Activated effector memory CD4-positive, alpha-beta T cell treated with anti-CD3 and anti-CD28 coated beads, Interleukin-2, amount 50 U/mL, for 16 hours (primary cell): ENCODE data around the gene BABAM2.

Experiments used
- DNase-seq: peaks from one replicate; pipeline ENCODE4 v3.0.0-alpha.2; 2020

Gene BABAM2

GRCh38 chr2:28292491-28292890, 402.0 kb downstream of the BABAM2 start:
- no peak for DNase-seq

- DNase-seq, result no peak
Measured at GRCh38 chr2:28293416-28293815, 402.9 kb downstream of the BABAM2 start.

DNA sequence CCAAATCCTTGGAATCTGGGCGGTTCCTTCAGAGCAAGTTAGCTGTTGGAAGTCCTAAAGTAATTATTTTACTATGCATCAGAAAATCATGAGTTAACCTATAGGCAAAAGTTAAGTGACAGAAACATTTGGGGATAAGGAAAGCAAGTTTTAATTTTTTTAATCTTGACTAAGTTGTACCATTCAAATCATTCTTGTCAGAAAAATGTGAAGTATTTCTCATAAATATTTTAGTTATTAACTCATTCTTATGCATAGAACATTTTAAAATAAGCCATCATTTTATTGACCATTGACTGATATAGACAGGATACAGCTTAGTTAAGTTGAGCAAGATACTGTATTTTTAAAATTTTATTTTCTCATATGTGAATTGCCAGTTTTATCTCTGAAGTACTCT, 403.9 kb downstream of the BABAM2 start:
- no peak for DNase-seq

DNA sequence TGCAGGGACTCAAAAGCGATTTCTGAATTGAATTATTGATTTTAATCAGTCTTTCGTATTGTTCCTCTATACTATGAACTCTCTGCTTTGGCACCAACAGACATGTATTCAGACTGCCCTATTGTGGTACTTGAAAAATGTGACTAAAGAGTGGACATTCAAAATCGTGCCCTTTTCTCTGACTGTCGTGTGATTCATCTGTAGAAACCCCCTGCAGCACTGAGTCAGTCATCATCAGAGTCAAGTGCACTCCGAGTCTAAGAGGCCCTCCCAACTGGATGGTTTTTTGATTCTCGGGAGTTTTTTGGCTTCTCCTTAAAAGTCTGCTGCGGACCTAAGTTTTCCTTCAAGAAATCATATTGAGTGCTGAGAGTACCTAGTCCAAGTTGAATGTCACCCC, 405.7 kb downstream of the BABAM2 start:
- DNase-seq, result no peak

GRCh38 chr2:28296904-28297303, 406.4 kb downstream of the BABAM2 start:
- DNase-seq, result no peak

DNA sequence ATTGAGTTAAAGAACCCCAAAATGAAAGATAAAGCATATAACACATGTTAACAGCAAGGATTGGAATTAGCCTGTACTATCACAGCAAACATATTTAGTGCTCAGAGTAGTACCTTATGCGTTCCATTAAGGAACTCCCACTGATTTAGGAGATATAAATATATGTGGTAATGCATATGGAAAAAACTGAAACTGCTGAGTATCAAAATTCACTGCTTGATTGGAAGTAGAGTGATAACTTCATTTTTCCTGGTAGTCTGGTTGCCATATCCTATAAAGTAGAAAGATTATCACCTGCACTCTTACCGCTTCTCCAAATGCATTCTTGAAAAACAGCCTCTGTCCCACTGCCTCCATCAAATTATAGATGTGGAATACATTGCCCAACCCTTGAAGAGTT, 407.0 kb downstream of the BABAM2 start:
- DNase-seq, result no peak

DNA sequence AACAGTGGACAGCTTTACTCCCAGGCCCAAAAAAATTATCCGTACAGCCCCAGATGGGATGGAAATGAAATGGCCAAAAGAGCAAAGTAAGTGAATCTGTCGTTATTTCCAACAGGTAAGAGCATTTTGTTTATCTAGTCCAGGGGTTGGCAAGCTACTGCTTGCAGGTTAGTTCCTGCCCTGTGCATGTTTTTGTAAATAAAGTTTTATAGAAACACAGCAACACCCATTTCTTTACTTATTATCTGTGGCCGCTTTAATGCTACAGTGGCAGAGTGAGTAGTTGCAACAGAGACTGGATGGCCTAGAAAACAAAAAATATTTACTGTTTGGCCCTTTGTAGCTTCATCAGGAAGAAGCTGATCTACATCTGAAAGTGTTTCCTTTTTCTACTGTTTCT, 407.9 kb downstream of the BABAM2 start:
- DNase-seq, result no peak

GRCh38 chr2:28300485-28301341, 410.2 kb downstream of the BABAM2 start:
- no peak for DNase-seq

DNA sequence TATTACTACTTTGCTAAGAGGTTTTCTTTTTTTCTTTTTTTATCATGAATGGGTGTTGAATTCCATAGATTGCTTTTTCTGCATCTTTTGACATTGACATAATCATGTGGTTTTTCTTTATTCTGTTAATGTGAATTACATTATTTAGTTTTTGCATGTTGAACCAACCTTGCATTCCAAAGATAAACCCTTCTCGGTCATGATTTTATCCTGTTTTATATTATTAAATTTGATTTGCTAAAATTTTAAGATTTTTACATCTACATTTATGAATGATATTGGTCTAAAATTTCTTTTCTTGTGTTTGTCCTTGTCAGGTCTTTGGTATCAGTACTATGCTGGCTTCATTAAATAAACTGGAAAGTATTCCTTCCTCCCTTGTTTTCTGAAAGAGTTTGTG, 414.7 kb downstream of the BABAM2 start:
- no peak for DNase-seq

GRCh38 chr2:28310107-28310506, 419.6 kb downstream of the BABAM2 start:
- DNase-seq, result no peak

GRCh38 chr2:28311660-28312249, 421.2 kb downstream of the BABAM2 start:
- no peak for DNase-seq

DNA sequence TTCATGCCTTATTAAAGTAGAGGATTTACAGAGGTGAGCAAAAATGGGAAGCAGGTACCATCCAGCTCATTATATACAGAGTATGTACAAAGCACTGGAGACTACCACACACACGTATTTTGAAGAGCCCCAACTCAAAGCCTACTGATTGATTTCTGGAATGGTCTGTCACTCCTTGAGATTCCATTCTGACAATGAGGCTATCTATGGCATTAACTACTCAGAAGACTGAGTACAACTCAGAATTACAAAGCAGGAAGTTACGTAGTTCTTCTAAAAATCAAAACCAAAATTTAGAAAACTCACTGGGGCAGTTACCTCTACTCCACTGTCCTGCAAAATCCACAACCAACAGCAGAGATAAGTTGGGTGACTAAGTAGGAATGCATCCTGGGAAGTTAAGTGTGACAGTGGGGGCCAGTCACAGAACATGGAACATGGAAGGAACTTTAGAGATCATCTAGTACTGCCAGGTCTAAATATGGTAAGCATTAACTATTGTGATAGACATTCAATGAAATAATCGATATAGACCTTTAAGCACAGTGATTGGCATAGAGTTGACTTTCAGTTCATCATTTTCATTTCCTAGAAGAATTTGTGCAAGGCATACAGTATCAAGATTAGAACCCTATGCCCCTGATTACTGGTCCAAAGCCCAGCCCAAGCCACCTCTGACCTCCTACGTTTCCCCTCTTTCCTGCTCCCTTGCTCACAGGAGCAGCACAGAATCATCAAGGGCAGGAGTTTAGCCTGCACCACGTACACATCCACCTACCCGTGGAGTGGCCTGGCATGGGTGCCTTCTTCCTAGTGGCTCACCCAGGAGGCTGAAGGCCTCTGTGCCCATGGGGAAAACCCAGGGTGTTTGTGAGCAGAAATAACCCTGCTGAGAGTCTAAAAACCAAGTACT, 422.0 kb downstream of the BABAM2 start:
- no peak for DNase-seq

DNA sequence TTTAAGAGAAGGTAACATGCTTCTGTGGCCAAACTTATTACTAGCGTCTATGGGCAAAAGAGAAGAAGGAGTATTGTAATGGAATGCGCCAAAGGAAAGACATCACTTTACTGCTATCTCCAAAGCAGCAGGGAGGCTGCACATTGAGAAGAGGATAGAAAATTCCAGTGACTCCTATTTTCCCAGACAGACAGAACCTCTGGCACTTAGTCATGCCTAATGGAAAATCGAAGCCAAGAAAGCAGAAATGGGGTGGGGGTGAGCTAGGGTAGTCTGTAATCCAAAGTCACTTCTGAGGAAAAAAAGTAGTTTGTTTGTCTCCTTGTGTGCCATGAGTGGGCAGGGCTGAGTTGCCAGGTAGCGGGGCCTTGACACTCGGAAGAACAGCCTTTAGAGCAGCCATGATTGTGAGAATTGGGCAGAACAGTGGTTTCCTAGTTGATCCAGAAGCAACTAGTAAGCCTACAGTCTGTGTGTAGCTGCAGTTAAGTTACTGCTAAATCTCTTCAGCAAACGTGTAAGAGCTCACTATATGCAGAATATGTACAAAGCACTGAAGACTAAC, 422.8 kb downstream of the BABAM2 start:
- DNase-seq, result no peak

DNA sequence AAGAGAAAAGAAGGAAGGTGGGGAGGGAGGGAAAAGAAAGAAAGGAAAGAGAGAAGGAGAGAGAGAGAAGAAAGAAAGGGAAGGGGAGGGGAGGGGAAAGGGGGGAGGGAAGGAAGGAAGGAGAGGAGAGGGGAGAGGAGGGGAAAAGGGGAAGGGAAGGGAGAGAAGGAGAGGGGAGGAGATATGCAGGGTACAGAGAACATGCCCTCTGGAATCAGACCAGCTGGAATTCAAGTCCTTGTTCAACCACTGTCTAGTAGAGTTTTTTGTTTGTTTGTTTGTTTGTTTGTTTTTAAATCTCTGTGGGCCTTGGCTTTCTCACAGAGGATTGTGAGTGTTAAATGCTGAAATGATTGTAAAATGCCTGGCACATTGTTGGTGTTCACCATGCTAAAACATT, 424.4 kb downstream of the BABAM2 start:
- DNase-seq, result no peak

DNA sequence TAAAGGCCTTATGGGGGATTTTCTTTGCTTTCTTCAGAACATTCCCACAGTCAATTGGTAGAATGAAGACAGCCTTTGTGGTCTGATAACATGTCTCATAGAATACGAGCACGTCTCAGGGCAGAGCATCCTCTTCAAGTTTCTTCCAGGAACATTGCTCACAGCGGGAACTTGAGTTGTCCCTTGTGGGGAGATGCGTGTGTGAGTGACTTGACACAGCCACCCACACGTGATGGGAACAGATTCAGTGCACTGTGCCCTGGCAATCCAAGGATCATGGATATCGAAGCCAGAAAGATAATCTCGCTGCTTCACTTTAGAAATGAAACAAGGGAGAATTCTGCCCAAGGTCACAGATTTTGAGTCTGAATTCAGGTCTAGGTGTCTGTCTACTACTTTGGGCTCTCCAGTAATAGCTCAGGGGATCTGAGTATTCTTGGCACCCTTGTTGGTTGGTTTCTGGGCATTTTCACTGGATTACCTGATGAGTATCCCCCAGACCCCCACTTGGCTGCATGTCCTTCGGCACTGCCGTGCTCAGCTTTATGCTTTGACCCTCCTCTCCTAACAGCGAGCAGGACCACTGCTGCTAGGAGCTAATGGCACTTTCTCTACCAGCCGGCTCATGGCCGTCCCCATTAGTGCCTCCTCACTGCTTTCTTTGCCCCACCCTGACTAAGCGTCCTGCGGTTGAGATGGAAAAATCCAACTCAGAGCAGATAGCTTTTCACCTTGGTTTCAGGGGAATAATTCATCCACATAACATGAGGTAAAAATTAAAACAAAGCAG, 426.2 kb downstream of the BABAM2 start:
- DNase-seq, result no peak

DNA sequence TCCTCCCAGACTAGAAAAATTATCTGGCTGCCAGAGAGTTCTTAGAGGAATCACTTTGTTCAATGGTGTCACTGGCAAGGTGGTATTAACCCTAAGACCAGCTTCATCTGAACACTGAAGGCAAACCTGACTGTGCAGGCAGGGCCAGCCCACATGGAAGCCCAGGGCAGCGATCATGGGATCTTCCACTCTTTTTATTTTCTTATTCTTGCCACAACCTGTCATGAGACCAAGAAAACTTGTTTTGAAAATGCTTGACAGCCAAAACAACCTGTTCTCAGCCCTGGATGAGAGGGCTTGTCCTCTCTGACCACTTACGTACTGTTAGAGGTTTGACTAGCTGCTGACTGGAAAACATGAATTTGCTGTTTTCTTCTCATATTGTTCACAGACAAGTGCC, 426.9 kb downstream of the BABAM2 start:
- DNase-seq, result no peak

GRCh38 chr2:28318023-28318422, 427.5 kb downstream of the BABAM2 start:
- no peak for DNase-seq

- DNase-seq, result no peak
Measured at GRCh38 chr2:28318462-28319117, 428.1 kb downstream of the BABAM2 start.

DNA sequence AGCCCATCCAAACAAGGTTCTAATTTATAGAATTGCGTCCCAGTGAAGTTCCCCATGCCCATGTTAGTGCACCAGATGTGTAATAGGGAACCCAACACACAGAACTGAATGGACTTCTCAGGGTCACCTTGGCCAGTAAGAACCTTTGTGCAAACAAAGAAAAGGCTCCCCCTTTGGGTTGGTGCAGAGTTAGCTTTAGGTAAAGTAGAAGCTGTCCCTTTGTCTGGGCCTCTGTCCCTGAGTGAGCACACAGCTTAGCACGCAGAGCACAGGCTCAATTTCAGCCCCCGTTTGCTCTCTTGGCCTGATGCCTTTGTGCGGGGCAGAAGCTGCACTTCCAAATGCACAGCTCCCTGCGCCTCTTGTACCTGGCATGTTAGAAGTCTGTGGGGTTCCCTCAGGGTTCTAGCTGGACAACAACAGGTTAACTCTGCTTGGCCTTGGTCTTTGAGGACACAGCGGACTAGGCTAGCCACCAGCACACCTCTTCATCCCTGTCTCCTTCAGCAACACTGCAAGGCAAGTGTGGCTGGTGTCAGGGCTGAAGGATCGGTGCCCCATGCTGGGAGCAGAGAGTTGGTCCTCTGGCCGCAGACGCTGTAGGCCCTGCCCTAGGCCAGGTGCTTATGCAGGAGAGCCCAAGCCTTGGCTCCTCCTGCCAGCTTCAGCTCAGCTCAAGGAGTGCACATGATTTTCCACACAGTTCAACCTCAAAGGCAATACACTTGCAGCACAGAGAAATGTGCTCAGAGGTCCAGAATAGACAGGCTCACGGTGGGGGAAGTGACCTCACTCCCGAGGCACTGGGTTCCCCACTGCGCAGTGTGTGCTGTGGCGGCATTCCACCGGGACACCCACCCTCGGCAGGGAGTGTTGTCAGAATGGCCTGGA, 428.8 kb downstream of the BABAM2 start:
- DNase-seq, result no peak

DNA sequence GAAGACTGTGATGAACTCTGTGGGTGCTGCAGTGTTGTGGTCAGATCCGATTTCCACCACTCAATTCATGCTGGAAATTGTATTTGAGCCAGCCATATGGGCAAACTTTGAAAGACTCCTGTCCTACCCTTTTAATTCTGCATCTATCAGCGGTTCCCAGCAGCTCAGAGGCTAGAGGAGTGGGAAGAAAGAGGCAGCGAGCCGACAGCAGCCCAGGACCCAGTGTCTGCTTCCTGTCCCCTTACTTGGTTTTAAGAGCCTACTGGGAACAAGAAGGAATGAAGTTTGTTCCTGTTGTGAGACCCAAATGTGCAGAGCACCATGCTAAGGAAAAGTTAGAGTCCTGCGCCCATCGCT, 429.5 kb downstream of the BABAM2 start:
- no peak for DNase-seq

DNA sequence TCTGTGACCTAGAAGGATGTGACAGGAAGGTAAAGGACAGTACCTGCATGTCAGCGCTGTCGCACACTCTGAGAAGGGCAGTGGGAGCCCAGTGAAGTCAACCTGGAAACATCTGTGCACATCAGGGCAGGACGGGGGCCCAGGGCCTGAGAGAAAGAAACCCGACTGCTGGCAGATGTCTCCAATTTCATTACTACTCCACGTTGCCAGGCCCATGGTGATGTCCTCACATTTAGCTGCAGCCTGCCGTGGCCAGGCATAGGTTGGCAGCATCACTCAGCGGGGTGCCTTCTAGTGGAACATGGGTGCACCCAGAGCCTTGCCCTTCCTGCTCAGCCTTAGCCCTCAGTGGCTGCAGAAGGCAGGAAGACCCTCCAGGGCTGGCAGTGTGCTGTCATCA, 429.8 kb downstream of the BABAM2 start:
- DNase-seq, result no peak
